ENCODE results near the gene BMP6.

BMP6 gene

GRCh38 chr6:7899889-7900213, 174.0 kb downstream of the BMP6 start:
- DNase-seq (ENCODE audit: extremely low read depth, low read depth), result no peak
- TF ChIP-seq CTCF (IDR thresholded peaks at IDR 0.05; ENCODE audit: low read depth, low read length), result no peak

- TF ChIP-seq CTCF (IDR thresholded peaks at IDR 0.05; ENCODE audit: low read depth, low read length), result no peak
- DNase-seq (ENCODE audit: extremely low read depth, low read depth), result no peak
Observed at GRCh38 chr6:7900621-7901020, 174.7 kb downstream of the BMP6 start.

DNA sequence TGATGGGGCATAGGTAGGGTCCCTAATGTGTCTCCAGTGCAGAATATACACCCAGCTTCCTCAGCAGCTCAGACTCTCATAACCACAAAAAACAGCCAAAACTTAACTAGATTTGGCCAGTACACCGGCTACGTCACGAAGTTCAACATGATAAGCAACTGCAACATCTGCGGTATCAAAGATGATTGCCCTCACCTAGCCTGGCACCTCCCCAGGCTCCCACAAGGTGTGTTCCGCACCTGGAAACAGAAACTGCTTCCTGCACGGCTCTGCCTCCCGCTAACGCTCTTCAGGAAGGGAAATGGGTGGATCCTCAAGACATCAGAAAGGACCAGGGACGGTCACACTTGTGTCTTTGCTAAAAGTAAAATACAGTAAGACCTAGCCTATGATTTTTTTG, 175.2 kb downstream of the BMP6 start:
- TF ChIP-seq CTCF (IDR thresholded peaks at IDR 0.05; ENCODE audit: low read depth, low read length), result no peak
- DNase-seq (ENCODE audit: extremely low read depth, low read depth), result no peak

DNA sequence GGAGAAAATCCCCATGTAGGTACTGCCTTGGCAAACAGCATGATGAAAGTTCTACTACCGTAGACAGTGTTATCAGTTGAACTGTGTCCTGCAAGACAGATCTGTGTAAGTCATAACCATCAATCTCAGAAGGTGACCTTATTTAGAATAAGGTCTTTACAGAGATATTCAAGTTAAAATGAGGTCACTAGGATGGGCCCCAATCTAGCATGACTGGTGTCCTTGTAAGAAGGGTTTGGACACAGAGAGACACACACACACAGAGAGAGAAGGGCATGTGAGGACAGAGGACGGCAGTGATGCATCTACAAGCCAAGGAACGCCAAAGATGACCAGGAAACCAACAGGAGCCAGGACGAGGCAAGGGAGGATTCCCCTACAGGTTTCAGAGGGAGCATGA, 175.9 kb downstream of the BMP6 start:
- TF ChIP-seq CTCF (IDR thresholded peaks at IDR 0.05; ENCODE audit: low read depth, low read length), result no peak
- no peak for DNase-seq (ENCODE audit: extremely low read depth, low read depth)

DNA sequence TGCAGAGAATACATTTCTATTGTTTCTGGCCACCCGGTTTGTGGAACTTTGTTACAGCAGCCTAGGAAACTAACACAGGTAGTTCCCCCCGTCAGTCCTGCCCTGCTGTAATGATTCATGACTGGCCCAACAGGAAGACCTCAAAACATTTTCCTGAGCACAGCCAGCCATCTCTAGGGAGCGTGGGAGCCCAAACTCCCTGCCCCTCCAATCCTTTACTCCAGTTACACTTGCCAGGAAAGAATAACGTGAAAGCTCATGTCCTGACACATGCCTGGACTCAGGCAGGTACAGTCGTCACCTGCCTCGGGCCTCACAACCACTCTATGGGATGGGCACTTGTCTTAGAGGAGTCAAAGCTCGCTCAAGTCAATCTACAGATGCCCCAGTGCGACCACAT, 176.3 kb downstream of the BMP6 start:
- no peak for DNase-seq (ENCODE audit: extremely low read depth, low read depth)
- TF ChIP-seq CTCF (IDR thresholded peaks at IDR 0.05; ENCODE audit: low read depth, low read length), result no peak

- no peak for TF ChIP-seq CTCF (IDR thresholded peaks at IDR 0.05; ENCODE audit: low read depth, low read length)
- no peak for DNase-seq (ENCODE audit: extremely low read depth, low read depth)
Observed at GRCh38 chr6:7902867-7903266, 177.0 kb downstream of the BMP6 start.

DNA sequence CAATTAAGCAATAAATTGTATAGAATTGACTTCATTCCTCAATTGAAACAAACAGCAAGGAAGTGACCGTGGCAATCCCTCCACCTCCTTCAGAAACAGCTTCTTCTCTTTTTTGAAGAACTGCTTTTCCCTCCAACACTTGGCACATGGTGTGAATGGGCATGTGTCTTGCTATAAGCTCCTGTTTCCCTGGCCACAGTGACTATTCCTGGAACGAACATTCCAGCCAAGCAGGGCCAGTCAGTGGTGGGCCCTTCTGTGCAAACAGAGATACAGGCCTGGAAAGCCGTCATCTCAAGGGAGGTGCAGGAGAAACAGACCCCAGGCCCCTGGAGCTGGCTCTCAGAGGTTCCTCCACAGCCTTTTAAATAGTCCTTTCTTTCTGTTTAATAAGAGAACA, 177.8 kb downstream of the BMP6 start:
- TF ChIP-seq CTCF (IDR thresholded peaks at IDR 0.05; ENCODE audit: low read depth, low read length), result no peak
- DNase-seq (ENCODE audit: extremely low read depth, low read depth), result no peak

Measured in AG09319 (cell line).